Stimulated activated CD8-positive, alpha-beta memory T cell treated with anti-CD3 and anti-CD28 coated beads, Interleukin-7, amount 100 ng/mL, for 48 hours (primary cell): Measurements from ENCODE around the gene SLC10A3.

Experiments used
- DNase-seq, 2 donors: peaks; one replicate each; pipeline ENCODE4 v3.0.0-alpha.2; 2020; ENCODE audit warnings: low read depth in 1 of 2; ENCODE audit errors: extremely low read depth in 1 of 2

SLC10A3 gene, protein sequence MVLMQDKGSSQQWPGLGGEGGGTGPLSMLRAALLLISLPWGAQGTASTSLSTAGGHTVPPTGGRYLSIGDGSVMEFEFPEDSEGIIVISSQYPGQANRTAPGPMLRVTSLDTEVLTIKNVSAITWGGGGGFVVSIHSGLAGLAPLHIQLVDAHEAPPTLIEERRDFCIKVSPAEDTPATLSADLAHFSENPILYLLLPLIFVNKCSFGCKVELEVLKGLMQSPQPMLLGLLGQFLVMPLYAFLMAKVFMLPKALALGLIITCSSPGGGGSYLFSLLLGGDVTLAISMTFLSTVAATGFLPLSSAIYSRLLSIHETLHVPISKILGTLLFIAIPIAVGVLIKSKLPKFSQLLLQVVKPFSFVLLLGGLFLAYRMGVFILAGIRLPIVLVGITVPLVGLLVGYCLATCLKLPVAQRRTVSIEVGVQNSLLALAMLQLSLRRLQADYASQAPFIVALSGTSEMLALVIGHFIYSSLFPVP

GRCh38 chrX:154490414-154491083 is at the start of gene SLC10A3:
SLC10A3 (minus strand) TSS chrX:154490629; CDS start chrX:154488940, 1,689 bp downstream.
- DNase-seq: peak; percentile 83 to 84

DNA sequence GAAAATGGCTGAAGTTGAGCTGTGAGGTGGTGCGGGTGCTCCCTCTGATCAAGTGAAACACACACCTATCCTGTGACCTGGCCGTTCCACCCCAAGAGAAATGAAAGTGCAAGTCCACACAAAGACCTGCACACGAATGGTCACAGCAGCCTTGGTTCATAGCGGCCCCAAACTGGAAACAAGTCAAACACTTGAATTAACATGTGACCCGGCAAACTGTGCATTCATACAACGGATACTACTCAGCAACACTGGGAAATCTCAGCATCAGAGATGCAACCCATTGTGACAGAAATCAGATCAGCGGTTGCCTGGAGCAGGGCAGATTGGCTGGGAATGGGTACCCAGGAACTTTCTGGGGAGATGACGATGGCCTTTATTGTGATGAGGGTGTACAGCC is 48.6 kb upstream of the SLC10A3 start:
- DNase-seq: no peak

GRCh38 chrX:154535892-154536291 is 45.5 kb upstream of the SLC10A3 start:
- no peak for DNase-seq

GRCh38 chrX:154534526-154535322 is 44.3 kb upstream of the SLC10A3 start:
- peak; percentile 77 for DNase-seq

DNA sequence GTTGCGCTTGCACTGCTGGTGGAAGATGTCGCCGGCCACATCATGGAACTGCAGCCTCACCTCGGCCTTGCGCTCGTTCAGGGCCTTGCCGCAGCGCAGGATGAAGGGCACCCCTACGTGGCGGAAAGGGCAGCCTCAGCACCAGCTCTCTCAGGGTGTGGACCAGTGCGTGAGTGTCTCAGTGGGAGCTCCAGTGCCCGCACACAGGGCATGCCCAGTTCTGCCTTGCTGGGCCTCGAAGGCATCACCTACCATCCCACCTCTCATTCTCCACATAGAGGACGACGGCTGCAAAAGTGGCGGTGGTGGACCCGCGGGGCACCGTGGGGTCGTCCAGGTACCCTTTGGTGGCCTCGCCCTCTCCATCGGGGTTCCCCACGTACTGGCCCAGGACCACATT is 42.3 kb upstream of the SLC10A3 start:
- no peak for DNase-seq

DNA sequence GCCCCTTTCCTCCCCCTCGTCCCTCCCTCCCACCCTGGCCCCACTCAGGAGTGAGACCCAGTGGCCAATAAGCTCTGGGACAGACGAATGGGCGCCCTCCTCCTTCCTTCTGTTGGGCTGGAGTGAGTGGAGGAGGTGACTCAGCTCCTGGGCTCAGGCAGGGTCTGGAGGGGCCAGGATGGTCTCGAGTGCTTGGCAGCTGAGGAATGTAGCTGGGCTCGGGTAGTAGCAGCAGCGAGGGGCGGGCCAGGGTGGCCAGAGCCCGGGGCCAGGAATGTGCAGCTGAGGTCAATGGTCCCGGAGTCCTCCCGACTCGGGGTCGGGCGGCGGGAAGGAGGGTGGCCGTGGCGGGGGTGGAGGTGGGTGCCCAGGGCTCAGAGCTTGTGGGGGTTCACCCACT is 41.2 kb upstream of the SLC10A3 start:
- no peak for DNase-seq

- no peak for DNase-seq
These were observed 39.9 kb upstream of the SLC10A3 start for GRCh38 chrX:154530286-154530685.

DNA sequence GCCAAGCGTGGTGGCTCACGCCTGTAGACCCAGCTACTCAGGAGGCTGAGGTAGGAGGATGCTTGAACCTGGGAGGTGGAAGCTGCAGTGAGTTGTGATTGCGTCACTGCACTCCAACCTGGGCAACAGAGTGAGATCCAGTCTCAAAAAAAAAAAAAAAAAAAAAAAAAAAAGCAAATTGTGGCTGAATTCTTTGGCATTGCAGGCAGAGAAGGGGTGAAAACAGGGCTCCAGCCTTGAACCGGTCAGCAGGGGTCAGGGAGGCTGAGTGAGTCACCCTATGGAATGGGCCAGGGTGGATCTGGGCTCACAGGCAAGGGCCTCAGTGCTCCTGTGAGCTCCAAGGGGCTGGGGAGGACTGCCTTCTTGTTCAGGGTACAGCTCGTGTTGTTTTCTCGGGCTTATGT is 38.8 kb upstream of the SLC10A3 start:
- no peak for DNase-seq

DNA sequence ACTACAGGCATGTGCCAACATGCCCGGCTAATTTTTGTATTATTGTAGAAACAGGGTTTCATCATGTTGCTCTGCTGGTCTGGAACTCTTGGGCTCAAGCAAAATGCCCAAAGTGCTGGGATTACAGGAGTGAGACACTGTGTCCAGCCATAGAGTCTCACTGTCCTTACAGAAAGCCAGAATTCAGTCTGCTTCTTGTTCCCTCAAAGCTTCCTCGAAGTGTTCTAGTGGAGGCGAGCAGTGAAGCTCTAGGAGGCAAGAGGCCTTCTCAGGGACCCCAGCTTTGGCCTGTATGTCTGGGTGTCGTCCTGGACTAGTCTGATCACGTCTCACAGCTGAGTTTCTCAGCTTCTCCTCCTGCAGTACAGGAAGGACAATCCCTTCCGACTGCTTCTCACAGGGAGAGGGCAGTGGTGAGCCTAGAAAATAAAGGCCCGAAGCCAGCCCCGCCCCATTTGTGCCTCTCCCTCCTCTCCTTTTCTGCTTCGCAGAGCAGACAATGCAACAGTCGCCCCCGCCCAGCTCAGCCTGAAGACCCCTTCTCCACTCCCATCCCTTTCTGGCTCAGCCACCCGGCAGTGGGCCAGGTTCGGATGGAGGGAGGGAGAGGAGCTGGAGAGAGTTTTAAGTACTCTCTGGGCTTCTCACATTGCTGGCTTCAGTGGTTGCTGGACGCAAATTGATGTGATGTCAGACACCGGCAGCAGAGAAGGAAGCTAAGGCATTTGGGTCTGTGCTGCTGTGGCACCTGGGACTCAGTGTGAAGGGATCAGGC is 36.7 kb upstream of the SLC10A3 start:
- DNase-seq: peak in 1 of 2 donors; percentile 43

DNA sequence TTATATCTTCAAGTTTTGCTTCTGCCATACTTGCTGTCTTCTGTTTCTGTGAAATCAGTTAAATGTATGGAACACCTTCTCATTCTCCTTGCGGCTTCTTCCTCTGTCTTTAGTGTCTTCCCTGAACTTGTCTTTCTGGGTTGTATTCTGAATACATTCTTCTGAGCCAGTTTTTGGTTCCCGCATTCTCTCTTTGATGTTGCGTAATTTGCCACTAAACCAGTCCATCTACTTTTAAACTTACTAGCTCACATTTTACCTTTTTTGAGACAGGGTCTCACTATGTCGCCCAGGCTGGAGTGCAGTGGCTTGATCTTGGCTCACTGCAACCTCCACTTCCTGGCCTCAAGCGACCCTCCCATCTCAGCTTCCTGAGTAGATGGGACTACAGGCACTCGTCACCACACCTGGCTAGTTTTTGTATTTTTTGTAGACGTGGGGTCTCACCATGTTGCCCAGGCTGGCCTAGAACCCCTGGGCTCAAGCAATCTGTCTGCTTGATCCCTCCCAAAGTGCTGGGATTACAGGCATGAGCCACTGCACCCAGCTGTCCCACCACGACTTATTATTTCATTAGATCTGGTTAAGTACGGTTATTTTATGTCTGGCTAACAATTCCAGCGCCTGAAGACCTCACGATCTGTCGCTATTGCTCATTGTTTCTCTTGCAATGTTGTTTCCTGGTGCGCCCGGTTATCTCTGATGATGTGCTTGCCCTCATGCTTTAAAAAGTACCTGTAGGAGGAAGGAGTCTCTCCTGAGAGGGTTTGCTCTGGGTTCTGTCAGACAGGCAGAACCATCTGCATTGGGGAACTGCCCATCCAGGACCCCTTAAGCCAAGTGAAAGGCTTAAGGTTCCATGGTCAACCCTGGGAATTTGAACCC is 35.4 kb upstream of the SLC10A3 start:
- no peak for DNase-seq

GRCh38 chrX:154519389-154519788 is 29.0 kb upstream of the SLC10A3 start:
- no peak for DNase-seq

- DNase-seq: no peak
These were observed 26.8 kb upstream of the SLC10A3 start for GRCh38 chrX:154517101-154517781.

DNA sequence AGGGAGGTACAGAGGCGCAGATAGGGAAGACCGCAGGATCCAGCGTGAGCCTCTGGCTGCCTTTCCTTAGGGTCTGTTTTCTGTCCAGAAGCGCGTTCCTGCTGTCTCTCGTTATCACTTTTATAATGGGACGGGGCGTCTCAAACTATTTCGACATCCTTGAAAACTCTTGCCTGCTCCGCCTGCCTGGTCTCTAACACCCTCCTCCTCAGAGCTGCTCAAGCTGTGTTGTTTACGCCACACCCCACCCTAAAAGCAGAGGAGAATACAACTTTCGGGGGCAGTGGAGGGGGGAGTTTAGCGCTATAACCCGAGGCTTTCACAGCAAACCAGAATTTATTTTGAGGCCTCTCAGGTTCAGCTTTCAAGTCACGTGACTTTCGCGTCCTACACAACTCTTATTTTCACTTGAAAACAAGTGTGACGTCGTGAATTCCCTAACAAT is 26.2 kb upstream of the SLC10A3 start:
- no peak for DNase-seq

DNA sequence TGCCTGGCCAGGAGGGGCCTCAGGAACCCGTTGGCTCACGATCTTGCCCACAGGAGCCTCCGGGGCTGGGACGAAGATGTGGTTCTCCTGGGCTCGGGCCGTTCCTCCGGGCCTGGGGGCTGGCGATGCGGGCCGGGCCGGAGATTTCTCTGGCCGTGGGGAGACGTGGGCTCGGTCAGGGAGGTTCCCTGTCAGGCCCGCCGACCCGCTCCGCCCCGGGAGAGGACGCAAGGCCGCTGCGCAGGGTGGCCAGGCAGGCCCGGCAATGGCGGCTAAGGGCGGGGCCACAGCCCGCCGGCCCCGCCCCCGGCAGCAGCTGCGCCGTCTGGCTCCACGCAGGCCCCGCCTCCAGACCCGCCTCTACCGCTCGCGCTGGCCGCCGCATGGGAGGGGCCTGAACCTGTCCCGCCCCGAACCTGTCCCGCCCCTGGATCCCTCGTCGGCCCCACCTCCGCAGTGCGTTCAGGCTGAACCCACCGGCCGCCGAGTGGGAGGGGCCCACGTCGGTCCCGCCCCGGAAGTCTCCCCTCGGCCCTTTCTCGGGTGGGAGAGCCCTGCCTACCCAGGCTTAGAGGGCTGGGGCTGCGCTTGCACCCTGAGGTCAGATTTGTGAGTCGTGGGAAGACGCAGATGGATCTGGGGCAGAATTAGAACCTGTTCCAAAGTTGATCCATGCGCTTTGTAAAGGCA is 25.7 kb upstream of the SLC10A3 start, which contains the start of gene FAM3A:
TSS of gene FAM3A (minus strand) at position 267 of the 690 bp plus-strand sequence. CDS start 460 bp downstream, outside the sequence.
- peak; percentile 85 to 87 for DNase-seq

- DNase-seq: no peak
These were observed 24.9 kb upstream of the SLC10A3 start for GRCh38 chrX:154515090-154515965.

DNA sequence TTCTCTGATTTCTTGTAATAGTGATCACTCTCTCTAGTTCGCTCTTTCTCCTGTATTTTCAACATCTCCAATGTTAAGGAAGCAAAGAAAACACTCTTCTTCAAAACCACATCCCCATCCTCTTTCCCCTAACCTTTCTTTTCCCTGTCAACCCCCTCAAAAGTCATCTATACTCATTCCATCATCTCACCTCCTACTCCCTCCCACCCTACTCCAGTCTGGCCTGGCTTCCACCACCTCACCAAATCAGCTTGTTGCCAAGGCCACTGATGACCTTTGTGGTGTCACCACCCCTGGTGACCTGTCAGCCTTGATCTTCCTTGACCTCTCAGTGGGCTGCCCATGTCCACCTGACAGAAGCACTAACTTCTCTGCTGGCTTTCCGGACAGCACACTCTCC is 23.3 kb upstream of the SLC10A3 start:
- DNase-seq: no peak

GRCh38 chrX:154512879-154513553 is 22.6 kb upstream of the SLC10A3 start:
- no peak for DNase-seq
